Endothelial cell of umbilical vein (primary cell): Measurements from ENCODE around the gene GRIFIN. TPM values are rescaled to one million over a fixed set of nuclear protein-coding genes. Genes with fewer than 3 reads are reported as not detected.

Experiments
- BruUV-seq: library from RNA; stranded (reverse); fragments of 400-500 nt; replicated peaks from 2 replicates; lab custom pipeline; 2021; lab: Mats Ljungman, UMichigan
- CTCF ChIA-PET: fragments of 300-600, 350-600 bp; sonication (Branson Sonifier 250); formaldehyde crosslinking; loops from one replicate; lab custom pipeline; 2021; ENCODE audit warnings: antibody characterized with exemption, inconsistent platforms; lab: Charles Lee
- POLR2A ChIA-PET: fragments of 300-600, 350-600 bp; sonication (Branson Sonifier 250); formaldehyde crosslinking; loops from one replicate; lab custom pipeline; 2021; ENCODE audit warnings: antibody characterized with exemption, inconsistent platforms; lab: Charles Lee
- DNase-seq: peaks from one replicate; pipeline ENCODE4 v3.0.0-alpha.2; 2011; ENCODE audit warnings: low read depth, low spot score
- FAIRE-seq: peaks from 2 replicates; lab custom pipeline; 2011; peaks lifted over from hg19 to GRCh38; lab: Jason Lieb, UNC
- H2AFZ ChIP-seq: 2 replicates; pipeline ENCODE4 v1.6.0; 2012; ENCODE audit warnings: low read depth, low read length, control low read depth, inconsistent platforms
- H3K27ac ChIP-seq: 2 replicates; pipeline ENCODE4 v1.5.1; 2011; ENCODE audit warnings: low read depth, mild to moderate bottlenecking, control low read depth, low read length, moderate library complexity; ENCODE audit not compliant: insufficient read depth
- H3K27me3 ChIP-seq, 2 experiments: 2 replicates each; pipeline versions ENCODE4 v1.6.0 to v1.6.1; 2011; ENCODE audit warnings: low read length in 2 of 2, mixed read lengths in 1 of 2; ENCODE audit not compliant: control insufficient read depth in 2 of 2, insufficient read depth in 2 of 2
- H3K36me3 ChIP-seq, 2 experiments: 2 replicates in 1 of 2; 3 replicates in 1 of 2; pipeline ENCODE4 v1.5.1; 2011; ENCODE audit warnings: low read length in 2 of 2, mild to moderate bottlenecking in 1 of 2, moderate library complexity in 1 of 2; ENCODE audit not compliant: control insufficient read depth in 2 of 2, insufficient read depth in 2 of 2; ENCODE audit errors: extremely low read depth in 1 of 2
- H3K4me1 ChIP-seq: 3 replicates; pipeline ENCODE4 v1.5.1; 2011; ENCODE audit warnings: mild to moderate bottlenecking, low read length; ENCODE audit not compliant: control insufficient read depth, insufficient read depth; ENCODE audit errors: extremely low read depth
- H3K4me2 ChIP-seq: 2 replicates; pipeline ENCODE4 v1.6.1; 2011; ENCODE audit warnings: low read length, control low read depth, mixed read lengths; ENCODE audit not compliant: insufficient read depth
- H3K4me3 ChIP-seq, 3 experiments: fragments of 200-600 bp in 1 of 3; sonication (generic), shearing (Covaris generic) in 1 of 3; replicated peaks in 1 of 3; 2 replicates each; pipeline ENCODE4 v1.5.1; 2011 to 2016; ENCODE audit warnings: control low read depth in 3 of 3, low read length in 3 of 3, mild to moderate bottlenecking in 2 of 3, inconsistent platforms in 1 of 3, low read depth in 1 of 3, moderate library complexity in 1 of 3; ENCODE audit not compliant: insufficient read depth in 1 of 3
- H3K79me2 ChIP-seq: 2 replicates; pipeline ENCODE4 v1.6.0; 2012; ENCODE audit warnings: low read length, inconsistent platforms; ENCODE audit not compliant: control insufficient read depth, insufficient read depth
- H3K9ac ChIP-seq: replicated peaks from 2 replicates; pipeline ENCODE3; 2011; ENCODE audit warnings: low read length, control low read depth; ENCODE audit not compliant: insufficient read depth; ENCODE audit errors: extremely low read depth
- H3K9me1 ChIP-seq: replicated peaks from 3 replicates; pipeline ENCODE4 v1.6.0; 2011; ENCODE audit warnings: mild to moderate bottlenecking, low read length; ENCODE audit not compliant: control insufficient read depth, insufficient read depth; ENCODE audit errors: extremely low read depth
- H3K9me3 ChIP-seq: replicated peaks from 2 replicates; pipeline ENCODE4 v1.5.1; 2012; ENCODE audit warnings: low read length, inconsistent platforms; ENCODE audit not compliant: control insufficient read depth, insufficient read depth
- H4K20me1 ChIP-seq: replicated peaks from 2 replicates; pipeline ENCODE3; 2011; ENCODE audit warnings: mild to moderate bottlenecking, low read length; ENCODE audit not compliant: control insufficient read depth, insufficient read depth; ENCODE audit errors: extremely low read depth
- EZH2 ChIP-seq: IDR thresholded peaks from 2 replicates; pipeline ENCODE4 v1.6.1; 2012; ENCODE audit warnings: borderline replicate concordance, low read depth, mild to moderate bottlenecking, moderate library complexity, low read length, inconsistent platforms; ENCODE audit not compliant: severe bottlenecking
- FOS ChIP-seq: IDR thresholded peaks from 2 replicates; pipeline ENCODE4 v1.6.1; 2011; ENCODE audit warnings: mild to moderate bottlenecking, low read length, moderate library complexity, borderline replicate concordance; ENCODE audit not compliant: insufficient read depth
- GATA2 ChIP-seq: IDR thresholded peaks from 2 replicates; pipeline ENCODE4 v1.7.0; 2011; ENCODE audit warnings: low read depth, mild to moderate bottlenecking, moderate library complexity, mixed read lengths, low read length; ENCODE audit not compliant: insufficient read length, insufficient read depth
- JUN ChIP-seq: IDR thresholded peaks from 2 replicates; pipeline ENCODE4 v1.6.1; 2011; ENCODE audit warnings: borderline replicate concordance, low read depth; ENCODE audit not compliant: insufficient read length, insufficient read depth
- MYC ChIP-seq: IDR thresholded peaks from one replicate; pipeline ENCODE4 v1.6.1; 2011; ENCODE audit warnings: mild to moderate bottlenecking, low read depth, low read length
- POLR2A ChIP-seq: IDR thresholded peaks from 2 replicates; pipeline ENCODE4 v1.6.1; 2012; ENCODE audit warnings: low read depth, mild to moderate bottlenecking, control low read depth, low read length
- POLR2AphosphoS5 ChIP-seq: IDR thresholded peaks from 2 replicates; pipeline ENCODE4 v1.6.1; 2012; ENCODE audit warnings: low read depth, mild to moderate bottlenecking, control low read depth, low read length, moderate library complexity; ENCODE audit not compliant: insufficient read depth
- dilution Hi-C: fragments of 300-500 bp; cut with MboI; formaldehyde crosslinking; loops from one replicate; pipeline ENCODE4 v1.15.0; 2019; ENCODE audit warnings: low sequenced_read_pairs; ENCODE audit not compliant: extremely low pct_ligation_motif_present
- intact Hi-C: fragments of 100-400 bp; cut with micrococcal nuclease; formaldehyde crosslinking; loops from one replicate; pipeline ENCODE4 v1.10.0; 2022
- polyA plus RNA-seq, 4 experiments: library from polyadenylated mRNA; depleted of rRNA in 3 of 4; stranded (reverse) in 3 of 4; unstranded in 1 of 4; fragments of >200 nt; gene quantifications; 2 replicates each; pipeline versions ENCODE4 v1.2.1 to v1.2.3, GENCODE V29; 2011 to 2012; ENCODE audit warnings: missing spikeins in 1 of 4
- total RNA-seq: library from RNA; stranded (reverse); gene quantifications from 2 replicates; pipeline ENCODE4 v1.2.3, GENCODE V29; 2021
- TF ChIP-seq, protein P1 (sequence below), 2 donors: IDR thresholded peaks; 1 replicate in 1 of 2; 2 replicates in 1 of 2; pipeline ENCODE4 v1.5.1; 2011; ENCODE audit warnings: low read length in 2 of 2, mild to moderate bottlenecking in 2 of 2, moderate library complexity in 2 of 2, control low read depth in 1 of 2, inconsistent platforms in 1 of 2, low read depth in 1 of 2; ENCODE audit not compliant: insufficient read depth in 1 of 2; ENCODE audit errors: extremely low read depth in 1 of 2
- TF ChIP-seq, protein P2 (sequence below): IDR thresholded peaks from 2 replicates; pipeline ENCODE4 v1.6.1; 2011; ENCODE audit not compliant: insufficient read depth, insufficient read length

Gene GRIFIN
- total and polyA plus RNA-seq, 2 donors (not counting 3 experiments of a cell fraction or from before 2014, with no cell fraction given), result not detected

DNA sequence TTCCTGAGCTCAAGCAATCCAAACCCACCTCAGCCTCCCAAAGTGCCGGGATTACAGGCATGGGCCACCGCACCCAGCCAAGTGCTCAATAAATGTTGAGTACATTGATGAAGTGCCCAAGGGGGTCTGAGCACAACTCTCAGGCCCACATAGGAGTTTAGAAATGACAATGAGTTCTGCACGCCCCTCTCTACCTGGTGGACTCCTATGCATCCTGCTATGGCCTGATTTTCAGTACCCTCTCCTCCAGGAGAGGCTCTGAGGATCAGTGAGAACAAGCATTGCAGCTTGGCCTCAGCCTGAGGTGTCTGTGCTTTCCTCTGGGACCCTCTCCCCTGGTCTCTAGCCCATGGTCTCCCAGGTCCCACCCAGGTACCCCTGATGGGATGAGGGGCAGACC lies 20.9 kb upstream of the GRIFIN start:
- TF ChIP-seq JUN, result no peak
- TF ChIP-seq POLR2AphosphoS5, result no peak
- TF ChIP-seq EZH2, result no peak
- no peak for TF ChIP-seq GATA2
- TF ChIP-seq, protein P1, sequence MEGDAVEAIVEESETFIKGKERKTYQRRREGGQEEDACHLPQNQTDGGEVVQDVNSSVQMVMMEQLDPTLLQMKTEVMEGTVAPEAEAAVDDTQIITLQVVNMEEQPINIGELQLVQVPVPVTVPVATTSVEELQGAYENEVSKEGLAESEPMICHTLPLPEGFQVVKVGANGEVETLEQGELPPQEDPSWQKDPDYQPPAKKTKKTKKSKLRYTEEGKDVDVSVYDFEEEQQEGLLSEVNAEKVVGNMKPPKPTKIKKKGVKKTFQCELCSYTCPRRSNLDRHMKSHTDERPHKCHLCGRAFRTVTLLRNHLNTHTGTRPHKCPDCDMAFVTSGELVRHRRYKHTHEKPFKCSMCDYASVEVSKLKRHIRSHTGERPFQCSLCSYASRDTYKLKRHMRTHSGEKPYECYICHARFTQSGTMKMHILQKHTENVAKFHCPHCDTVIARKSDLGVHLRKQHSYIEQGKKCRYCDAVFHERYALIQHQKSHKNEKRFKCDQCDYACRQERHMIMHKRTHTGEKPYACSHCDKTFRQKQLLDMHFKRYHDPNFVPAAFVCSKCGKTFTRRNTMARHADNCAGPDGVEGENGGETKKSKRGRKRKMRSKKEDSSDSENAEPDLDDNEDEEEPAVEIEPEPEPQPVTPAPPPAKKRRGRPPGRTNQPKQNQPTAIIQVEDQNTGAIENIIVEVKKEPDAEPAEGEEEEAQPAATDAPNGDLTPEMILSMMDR (IDR thresholded peaks at IDR 0.05; ENCODE audit: extremely low read depth in 1 of 2, insufficient read depth in 1 of 2, low read depth in 1 of 2, low read length in 2 of 2), result no peak
- no peak for TF ChIP-seq POLR2A
- TF ChIP-seq MYC, result no peak
- TF ChIP-seq, protein P2, sequence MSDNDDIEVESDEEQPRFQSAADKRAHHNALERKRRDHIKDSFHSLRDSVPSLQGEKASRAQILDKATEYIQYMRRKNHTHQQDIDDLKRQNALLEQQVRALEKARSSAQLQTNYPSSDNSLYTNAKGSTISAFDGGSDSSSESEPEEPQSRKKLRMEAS, result no peak
- TF ChIP-seq FOS, result no peak
- intact Hi-C loops (no loop called here), dilution Hi-C loops (no loop called here)
- Histone ChIP-seq H3K9me1 (no peaks in the 10 kb centered on the region), H3K4me3 (no peak overlapping the region), H3K27ac (no peak overlapping the region), H3K36me3 (no peaks in the 10 kb centered on the region), H4K20me1 (no peaks in the 10 kb centered on the region), H3K79me2 (no peaks in the 10 kb centered on the region), H2AFZ (no peak overlapping the region), H3K27me3 (no peaks in the 10 kb centered on the region), H3K9ac (no peak overlapping the region), H3K4me2 (no peak overlapping the region), H3K9me3 (no peaks in the 10 kb centered on the region), H3K4me1 (no peaks in the 10 kb centered on the region)
- ChIA-PET POLR2A (no interaction called here), CTCF (no interaction called here)
- DNase-seq (no peak), FAIRE-seq (no peak)
- no TSS peak for BruUV-seq
